ENCODE measurements around the gene CAMSAP3. TPM values are rescaled to one million over a fixed set of nuclear protein-coding genes. Genes with fewer than 3 reads are reported as not detected.

The CAMSAP3 gene
- total and polyA plus RNA-seq, 2 donors from 2014 or later = 18.5 to 19.3 TPM

GRCh38 chr19:7554990-7555864 lies 40.4 kb upstream of the CAMSAP3 start:
- peak in 3 of 5 donors; percentile 4 to 76 (median 60) for DNase-seq
- no peaks in the 10 kb centered on the region for H3K27me3 ChIP-seq (ENCODE audit: control insufficient read depth, insufficient read depth, low read length)
- H3K4me3 ChIP-seq (ENCODE audit: low read length in 3 of 3) = no peak overlapping the region
- H3K36me3 ChIP-seq (ENCODE audit: control insufficient read depth in 2 of 3, insufficient read depth in 3 of 3, low read length in 3 of 3) = peaks cover 4 to 22% (median 18%) of the 10 kb centered on the region in 3 donors
- TF ChIP-seq, protein P1, sequence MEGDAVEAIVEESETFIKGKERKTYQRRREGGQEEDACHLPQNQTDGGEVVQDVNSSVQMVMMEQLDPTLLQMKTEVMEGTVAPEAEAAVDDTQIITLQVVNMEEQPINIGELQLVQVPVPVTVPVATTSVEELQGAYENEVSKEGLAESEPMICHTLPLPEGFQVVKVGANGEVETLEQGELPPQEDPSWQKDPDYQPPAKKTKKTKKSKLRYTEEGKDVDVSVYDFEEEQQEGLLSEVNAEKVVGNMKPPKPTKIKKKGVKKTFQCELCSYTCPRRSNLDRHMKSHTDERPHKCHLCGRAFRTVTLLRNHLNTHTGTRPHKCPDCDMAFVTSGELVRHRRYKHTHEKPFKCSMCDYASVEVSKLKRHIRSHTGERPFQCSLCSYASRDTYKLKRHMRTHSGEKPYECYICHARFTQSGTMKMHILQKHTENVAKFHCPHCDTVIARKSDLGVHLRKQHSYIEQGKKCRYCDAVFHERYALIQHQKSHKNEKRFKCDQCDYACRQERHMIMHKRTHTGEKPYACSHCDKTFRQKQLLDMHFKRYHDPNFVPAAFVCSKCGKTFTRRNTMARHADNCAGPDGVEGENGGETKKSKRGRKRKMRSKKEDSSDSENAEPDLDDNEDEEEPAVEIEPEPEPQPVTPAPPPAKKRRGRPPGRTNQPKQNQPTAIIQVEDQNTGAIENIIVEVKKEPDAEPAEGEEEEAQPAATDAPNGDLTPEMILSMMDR (IDR thresholded peaks at IDR 0.05; ENCODE audit: borderline replicate concordance, extremely low read depth, insufficient read depth) = no peak
- H3K9ac ChIP-seq (ENCODE audit: low read length in 3 of 3) = no peak overlapping the region
- intact Hi-C loops (cut with DNase I) = no loop called here
- peaks cover 0 to 2% (median 0%) of the 10 kb centered on the region in 3 donors for H3K9me3 ChIP-seq (ENCODE audit: control insufficient read depth in 2 of 3, insufficient read depth in 1 of 3, low read length in 3 of 3)
- FAIRE-seq = no peak
- no peaks in the 10 kb centered on the region for H3K4me1 ChIP-seq (ENCODE audit: control insufficient read depth in 2 of 3, insufficient read depth in 2 of 3, low read depth in 1 of 3, low read length in 3 of 3)
- H3K27ac ChIP-seq (ENCODE audit: low read depth in 2 of 2, low read length in 2 of 2) = no peak overlapping the region

DNA sequence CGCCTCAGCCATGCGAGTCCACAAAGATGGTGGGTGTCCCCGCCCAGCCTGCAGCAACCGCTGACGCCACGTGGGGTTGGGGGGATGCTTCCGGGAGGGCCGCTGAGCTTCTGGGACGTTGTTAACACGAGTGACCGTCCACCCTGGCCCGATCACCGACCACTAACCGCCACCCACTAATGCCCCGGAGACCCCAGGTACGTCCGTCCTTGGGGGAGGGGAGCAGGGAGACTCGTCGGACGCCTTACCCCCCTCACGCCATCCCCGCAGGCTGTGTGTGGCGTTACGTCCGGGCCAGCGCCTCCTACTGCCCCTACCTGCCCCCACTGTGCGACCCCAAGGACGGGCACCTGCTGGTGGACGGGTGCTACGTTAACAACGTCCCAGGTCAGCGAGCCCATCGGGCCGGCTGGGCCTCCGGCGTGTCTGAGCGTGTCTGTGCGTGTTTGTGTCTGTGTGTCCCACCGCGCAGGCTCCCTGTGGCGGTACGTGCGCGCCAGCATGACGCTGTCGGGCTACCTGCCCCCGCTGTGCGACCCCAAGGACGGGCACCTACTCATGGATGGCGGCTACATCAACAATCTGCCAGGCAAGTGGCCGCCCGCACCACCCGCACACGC lies 38.9 kb upstream of the CAMSAP3 start:
- TF ChIP-seq, protein P1 (IDR thresholded peaks at IDR 0.05; ENCODE audit: borderline replicate concordance, extremely low read depth, insufficient read depth) = no peak
- H3K9ac ChIP-seq (ENCODE audit: low read length in 3 of 3) = no peak overlapping the region
- H3K36me3 ChIP-seq (ENCODE audit: control insufficient read depth in 2 of 3, insufficient read depth in 3 of 3, low read length in 3 of 3) = peaks cover 4 to 22% (median 21%) of the 10 kb centered on the region in 3 donors
- H3K27ac ChIP-seq (ENCODE audit: low read depth in 2 of 2, low read length in 2 of 2) = no peak overlapping the region
- H3K9me3 ChIP-seq (ENCODE audit: control insufficient read depth in 2 of 3, insufficient read depth in 1 of 3, low read length in 3 of 3) = peaks cover 0 to 2% (median 0%) of the 10 kb centered on the region in 3 donors
- H3K4me3 ChIP-seq (ENCODE audit: low read length in 3 of 3) = no peak overlapping the region
- H3K4me1 ChIP-seq (ENCODE audit: control insufficient read depth in 2 of 3, insufficient read depth in 2 of 3, low read depth in 1 of 3, low read length in 3 of 3) = no peaks in the 10 kb centered on the region
- H3K27me3 ChIP-seq (ENCODE audit: control insufficient read depth, insufficient read depth, low read length) = no peaks in the 10 kb centered on the region
- FAIRE-seq (no peak), DNase-seq (peak in 1 of 5 donors; percentile 51)
- intact Hi-C loops (cut with DNase I) = no loop called here

GRCh38 chr19:7558667-7559066 lies 37.0 kb upstream of the CAMSAP3 start:
- FAIRE-seq (no peak), DNase-seq (no peak)
- Histone ChIP-seq H3K4me3 (ENCODE audit: low read length in 3 of 3) (no peak overlapping the region), H3K27ac (ENCODE audit: low read depth in 2 of 2, low read length in 2 of 2) (no peak overlapping the region), H3K27me3 (ENCODE audit: control insufficient read depth, insufficient read depth, low read length) (no peaks in the 10 kb centered on the region), H3K4me1 (ENCODE audit: control insufficient read depth in 2 of 3, insufficient read depth in 2 of 3, low read depth in 1 of 3, low read length in 3 of 3) (no peaks in the 10 kb centered on the region), H3K36me3 (ENCODE audit: control insufficient read depth in 2 of 3, insufficient read depth in 3 of 3, low read length in 3 of 3) (peaks cover 4 to 22% (median 21%) of the 10 kb centered on the region in 3 donors), H3K9me3 (ENCODE audit: control insufficient read depth in 2 of 3, insufficient read depth in 1 of 3, low read length in 3 of 3) (peaks cover 0 to 2% (median 0%) of the 10 kb centered on the region in 3 donors), H3K9ac (ENCODE audit: low read length in 3 of 3) (no peak overlapping the region)
- intact Hi-C loops (cut with DNase I) = no loop called here
- TF ChIP-seq, protein P1 (IDR thresholded peaks at IDR 0.05; ENCODE audit: borderline replicate concordance, extremely low read depth, insufficient read depth) = no peak
